A673 (cell line): ENCODE results near the gene PCLO. TPM values are rescaled to one million over a fixed set of nuclear protein-coding genes. Genes with fewer than 3 reads are reported as not detected.

ENCODE experiments used
- BruUV-seq: library from RNA; stranded (reverse); fragments of 400-500 nt; replicated peaks from 2 replicates; lab custom pipeline; 2021; lab: Mats Ljungman, UMichigan
- CTCF ChIA-PET: fragments of 300-600 bp; sonication (Branson Sonifier 250); formaldehyde crosslinking; loops from one replicate; lab custom pipeline; 2022; ENCODE audit warnings: antibody characterized with exemption; lab: Charles Lee
- POLR2A ChIA-PET: fragments of 300-600 bp; sonication (Branson Sonifier 250); formaldehyde crosslinking; loops from one replicate; lab custom pipeline; 2022; ENCODE audit warnings: antibody characterized with exemption; ENCODE audit not compliant: low non-redundant PET; lab: Charles Lee
- DNase-seq: peaks from one replicate; pipeline ENCODE4 v3.0.0-alpha.2; 2015; ENCODE audit warnings: low spot score
- H3K27ac ChIP-seq: fragments of 200-600 bp; sonication (generic); 2 replicates; pipeline ENCODE4 v1.5.1; 2016; ENCODE audit warnings: mixed run types, low read depth, mild to moderate bottlenecking, mixed read lengths, antibody characterized with exemption, low read length; ENCODE audit not compliant: poor library complexity, severe bottlenecking
- H3K27me3 ChIP-seq: fragments of 200-600 bp; sonication (generic); replicated peaks from 2 replicates; pipeline ENCODE4 v1.6.1; 2017; ENCODE audit warnings: mixed run types, low read depth, mild to moderate bottlenecking, mixed read lengths, antibody characterized with exemption, low read length; ENCODE audit not compliant: insufficient read depth, poor library complexity
- H3K36me3 ChIP-seq: fragments of 200-600 bp; sonication (generic); 2 replicates; pipeline ENCODE4 v1.6.1; 2016; ENCODE audit warnings: mixed run types, mild to moderate bottlenecking, mixed read lengths, antibody characterized with exemption, low read length; ENCODE audit not compliant: insufficient read depth, poor library complexity, severe bottlenecking
- H3K4me1 ChIP-seq: fragments of 200-600 bp; sonication (generic); 2 replicates; pipeline ENCODE4 v1.6.1; 2017; ENCODE audit warnings: mixed run types, mild to moderate bottlenecking, mixed read lengths, antibody characterized with exemption, low read length; ENCODE audit not compliant: insufficient read depth, poor library complexity, severe bottlenecking
- H3K4me3 ChIP-seq: fragments of 200-600 bp; sonication (generic); 2 replicates; pipeline ENCODE4 v1.5.1; 2016; ENCODE audit warnings: low read depth, mixed run types, mild to moderate bottlenecking, mixed read lengths, low read length; ENCODE audit not compliant: poor library complexity, severe bottlenecking
- H3K9me3 ChIP-seq: fragments of 200-600 bp; sonication (generic); 2 replicates; pipeline ENCODE4 v1.6.1; 2016; ENCODE audit warnings: mixed run types, low read depth, mild to moderate bottlenecking, mixed read lengths, antibody characterized with exemption, low read length; ENCODE audit not compliant: poor library complexity, severe bottlenecking
- EZH2 ChIP-seq: fragments of 200-600 bp; sonication (generic); IDR thresholded peaks from 2 replicates; pipeline ENCODE4 v1.6.1; 2017; ENCODE audit warnings: borderline replicate concordance, low read depth, mild to moderate bottlenecking, mixed read lengths, antibody characterized with exemption, low read length; ENCODE audit not compliant: poor library complexity, severe bottlenecking
- intact Hi-C: fragments of 100-400 bp; cut with micrococcal nuclease; formaldehyde crosslinking; loops from one replicate; pipeline ENCODE4 v1.10.0; 2022; ENCODE audit not compliant: unreplicated experiment
- total RNA-seq: library from RNA; stranded (reverse); gene quantifications from 2 replicates; pipeline ENCODE4 v1.2.3, GENCODE V29; 2021
- TF ChIP-seq, protein P1 (sequence below): fragments of 300-800, 200-600 bp; sonication (generic); conservative IDR thresholded peaks from 2 replicates; pipeline ENCODE4 v1.5.1; 2017; ENCODE audit warnings: low read depth, mild to moderate bottlenecking, antibody characterized with exemption, low read length, moderate library complexity, mixed read lengths

PCLO gene
- total RNA-seq, 1 experiment from 2014 or later: 2.1 TPM

GRCh38 chr7:83011954-83012353, 150.7 kb downstream of the PCLO start:
- Histone ChIP-seq H3K4me3 (no peak overlapping the region), H3K27ac (no peak overlapping the region), H3K36me3 (no peaks in the 10 kb centered on the region), H3K27me3 (peaks cover 22% of the 10 kb centered on the region), H3K9me3 (no peaks in the 10 kb centered on the region), H3K4me1 (no peaks in the 10 kb centered on the region)
- no TSS peak for BruUV-seq
- no peak for DNase-seq
- intact Hi-C loops: no loop called here
- CTCF ChIA-PET: no interaction called here
- POLR2A ChIA-PET: no interaction called here
- TF ChIP-seq EZH2: no peak
- TF ChIP-seq, protein P1, sequence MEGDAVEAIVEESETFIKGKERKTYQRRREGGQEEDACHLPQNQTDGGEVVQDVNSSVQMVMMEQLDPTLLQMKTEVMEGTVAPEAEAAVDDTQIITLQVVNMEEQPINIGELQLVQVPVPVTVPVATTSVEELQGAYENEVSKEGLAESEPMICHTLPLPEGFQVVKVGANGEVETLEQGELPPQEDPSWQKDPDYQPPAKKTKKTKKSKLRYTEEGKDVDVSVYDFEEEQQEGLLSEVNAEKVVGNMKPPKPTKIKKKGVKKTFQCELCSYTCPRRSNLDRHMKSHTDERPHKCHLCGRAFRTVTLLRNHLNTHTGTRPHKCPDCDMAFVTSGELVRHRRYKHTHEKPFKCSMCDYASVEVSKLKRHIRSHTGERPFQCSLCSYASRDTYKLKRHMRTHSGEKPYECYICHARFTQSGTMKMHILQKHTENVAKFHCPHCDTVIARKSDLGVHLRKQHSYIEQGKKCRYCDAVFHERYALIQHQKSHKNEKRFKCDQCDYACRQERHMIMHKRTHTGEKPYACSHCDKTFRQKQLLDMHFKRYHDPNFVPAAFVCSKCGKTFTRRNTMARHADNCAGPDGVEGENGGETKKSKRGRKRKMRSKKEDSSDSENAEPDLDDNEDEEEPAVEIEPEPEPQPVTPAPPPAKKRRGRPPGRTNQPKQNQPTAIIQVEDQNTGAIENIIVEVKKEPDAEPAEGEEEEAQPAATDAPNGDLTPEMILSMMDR: no peak

- peak; percentile 45 for DNase-seq
- no TSS peak for BruUV-seq
- H3K4me3 ChIP-seq: no peak overlapping the region
- H3K27ac ChIP-seq: no peak overlapping the region
- CTCF ChIA-PET: no interaction called here
- intact Hi-C loops: no loop called here
- peaks cover 15% of the 10 kb centered on the region for H3K27me3 ChIP-seq
- no peaks in the 10 kb centered on the region for H3K36me3 ChIP-seq
- TF ChIP-seq, protein P1: peak; percentile 46
- no peak for TF ChIP-seq EZH2
- H3K9me3 ChIP-seq: no peaks in the 10 kb centered on the region
- POLR2A ChIA-PET: no interaction called here
- no peaks in the 10 kb centered on the region for H3K4me1 ChIP-seq
Measured at GRCh38 chr7:83005410-83005809, 157.3 kb downstream of the PCLO start.

DNA sequence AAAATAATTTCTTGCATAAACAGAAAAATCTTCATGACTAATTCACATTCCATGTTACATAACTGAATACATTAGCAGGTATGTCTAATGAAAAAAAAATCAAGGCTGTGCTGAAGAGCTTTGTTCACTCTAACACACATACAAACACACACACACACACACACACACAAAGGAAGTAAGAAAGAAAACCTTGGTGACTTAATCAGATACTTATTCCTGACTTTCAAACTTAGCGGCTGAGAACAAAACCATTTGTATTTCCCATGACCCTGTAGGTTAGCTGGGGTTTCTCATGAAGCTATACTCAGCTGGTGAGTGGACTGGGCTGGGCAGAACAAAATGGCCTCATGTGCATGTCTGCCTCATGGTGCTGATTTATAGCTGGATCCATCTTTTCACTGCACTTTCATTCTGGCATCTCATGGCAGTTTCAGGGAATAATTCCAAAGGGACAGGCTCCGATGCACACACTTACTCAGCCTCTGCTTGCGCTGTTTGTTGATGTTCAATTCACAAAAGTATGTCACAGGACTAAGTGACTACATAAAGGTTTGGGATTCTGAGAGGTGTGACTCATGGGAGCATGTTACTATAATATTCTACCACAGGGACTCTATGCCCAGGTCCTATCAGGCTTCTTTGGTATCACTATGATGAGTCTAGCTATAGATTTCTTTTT, 161.2 kb downstream of the PCLO start:
- Histone ChIP-seq H3K4me3 (no peak overlapping the region), H3K9me3 (no peaks in the 10 kb centered on the region), H3K27ac (no peak overlapping the region), H3K36me3 (no peaks in the 10 kb centered on the region), H3K4me1 (no peaks in the 10 kb centered on the region), H3K27me3 (peaks cover 6% of the 10 kb centered on the region)
- ChIA-PET CTCF (no interaction called here), POLR2A (no interaction called here)
- BruUV-seq: no TSS peak
- no peak for TF ChIP-seq EZH2
- TF ChIP-seq, protein P1: no peak
- intact Hi-C loops: no loop called here
- no peak for DNase-seq
